GM18867 (cell line): ENCODE results near the gene VPS72.
"Not testable (repeated sequence)": the region's sequence is repeated elsewhere in the genome, so short reads cannot be mapped to it uniquely, and the experiment has no call there.

Experiments
- ATAC-seq: cut with Tn5 transposase; IDR thresholded peaks from one replicate; pipeline ENCODE4 v1.9.1; 2021; ENCODE audit warnings: mild to moderate bottlenecking, moderate library complexity; ENCODE audit not compliant: unreplicated experiment

The VPS72 gene

GRCh38 chr1:151189637-151190445 is at the start of gene VPS72:
Gene VPS72 (minus strand): TSS chr1:151190197. CDS start chr1:151190121, 76 bp downstream.
- peak; percentile 87 for ATAC-seq

- ATAC-seq, result no peak
These were observed 48.4 kb upstream of the VPS72 start for GRCh38 chr1:151238467-151238739.

GRCh38 chr1:151237678-151238466 is 47.9 kb upstream of the VPS72 start:
- peak; percentile 60 for ATAC-seq

GRCh38 chr1:151235235-151235634 is 45.2 kb upstream of the VPS72 start:
- ATAC-seq, result no peak

GRCh38 chr1:151222130-151222529 is 32.1 kb upstream of the VPS72 start:
- ATAC-seq, result no peak

GRCh38 chr1:151221616-151222015 is 31.6 kb upstream of the VPS72 start:
- no peak for ATAC-seq

GRCh38 chr1:151213560-151213959 is 23.6 kb upstream of the VPS72 start:
- no peak for ATAC-seq

- no peak for ATAC-seq
These were observed 22.1 kb upstream of the VPS72 start for GRCh38 chr1:151211972-151212705.

GRCh38 chr1:151210830-151211229 is 20.8 kb upstream of the VPS72 start:
- no peak for ATAC-seq

GRCh38 chr1:151205381-151205965 is 15.5 kb upstream of the VPS72 start:
- not testable (repeated sequence) for ATAC-seq

- no peak for ATAC-seq
These were observed 10.0 kb upstream of the VPS72 start for GRCh38 chr1:151199873-151200581.

GRCh38 chr1:151198254-151199127 is 8.5 kb upstream of the VPS72 start, which contains the start of gene PIP5K1A:
Gene PIP5K1A (plus strand): TSS chr1:151198552. CDS start chr1:151198997, 445 bp downstream.
- peak; percentile 77 for ATAC-seq

- no peak for ATAC-seq
These were observed 7.9 kb upstream of the VPS72 start for GRCh38 chr1:151197863-151198253.

- ATAC-seq, result no peak
These were observed 6.3 kb upstream of the VPS72 start for GRCh38 chr1:151196292-151196800.

- ATAC-seq, result not testable (repeated sequence)
These were observed 5.0 kb upstream of the VPS72 start for GRCh38 chr1:151194894-151195594.

- ATAC-seq, result no peak
These were observed 3.9 kb upstream of the VPS72 start for GRCh38 chr1:151193856-151194255.

GRCh38 chr1:151193304-151193703 is 3.3 kb upstream of the VPS72 start:
- ATAC-seq, result no peak

- ATAC-seq, result no peak
These were observed 2.0 kb upstream of the VPS72 start for GRCh38 chr1:151192047-151192446.

- not testable (repeated sequence) for ATAC-seq
These were observed 1.3 kb downstream of the VPS72 start for GRCh38 chr1:151188667-151189066.
